Mesendoderm (in vitro differentiated cells): ENCODE measurements around the gene ZNRF1.
A peak's percentile ranks its signal among the peaks of the same experiment; 100 is the strongest.

Experiments
- DNase-seq: peaks from one replicate; pipeline ENCODE4 v3.0.0; 2013
- H2AK5ac ChIP-seq: 2 replicates; pipeline ENCODE4 v1.6.1; 2013; ENCODE audit warnings: low read length, inconsistent platforms
- H2BK120ac ChIP-seq: 2 replicates; pipeline ENCODE4 v1.6.1; 2013; ENCODE audit warnings: low read depth, mild to moderate bottlenecking, low read length, moderate library complexity, mixed read lengths
- H2BK15ac ChIP-seq: replicated peaks from 2 replicates; pipeline ENCODE4 v1.6.1; 2013; ENCODE audit warnings: low read depth, mild to moderate bottlenecking, moderate library complexity
- H2BK5ac ChIP-seq: 2 replicates; pipeline ENCODE4 v1.6.1; 2013; ENCODE audit warnings: low read length, inconsistent platforms
- H3K18ac ChIP-seq: 2 replicates; pipeline ENCODE4 v1.6.1; 2013; ENCODE audit warnings: mild to moderate bottlenecking, low read length, mixed read lengths
- H3K23ac ChIP-seq: one replicate; pipeline ENCODE4 v1.6.1; 2013; ENCODE audit warnings: low read length
- H3K27ac ChIP-seq: 2 replicates; pipeline ENCODE4 v1.5.1; 2013; ENCODE audit warnings: low read depth, mild to moderate bottlenecking, inconsistent platforms, low read length, moderate library complexity
- H3K27me3 ChIP-seq: 2 replicates; pipeline ENCODE4 v1.6.1; 2013; ENCODE audit warnings: low read length, control low read depth, mild to moderate bottlenecking, inconsistent platforms; ENCODE audit not compliant: insufficient read depth, poor library complexity
- H3K36me3 ChIP-seq: 2 replicates; pipeline ENCODE4 v1.6.1; 2013; ENCODE audit warnings: low read length, inconsistent platforms; ENCODE audit not compliant: control insufficient read depth, insufficient read depth
- H3K4ac ChIP-seq: one replicate; pipeline ENCODE4 v1.6.1; 2013; ENCODE audit warnings: low read depth, mild to moderate bottlenecking, low read length, moderate library complexity
- H3K4me1 ChIP-seq: 2 replicates; pipeline ENCODE4 v1.6.1; 2013; ENCODE audit warnings: low read depth, low read length, inconsistent platforms; ENCODE audit not compliant: control insufficient read depth
- H3K4me2 ChIP-seq: 2 replicates; pipeline ENCODE4 v1.6.1; 2013; ENCODE audit warnings: low read length
- H3K4me3 ChIP-seq: 2 replicates; pipeline ENCODE4 v1.5.1; 2013; ENCODE audit warnings: mild to moderate bottlenecking, low read length
- H3K56ac ChIP-seq: one replicate; pipeline ENCODE4 v1.6.1; 2013; ENCODE audit warnings: low read length
- H3K79me1 ChIP-seq: 2 replicates; pipeline ENCODE4 v1.6.1; 2013; ENCODE audit warnings: low read length, inconsistent platforms
- H3K79me2 ChIP-seq: 2 replicates; pipeline ENCODE4 v1.6.1; 2013; ENCODE audit warnings: mild to moderate bottlenecking, low read length; ENCODE audit not compliant: control insufficient read depth, insufficient read depth
- H3K9ac ChIP-seq: 2 replicates; pipeline ENCODE4 v1.6.1; 2013; ENCODE audit warnings: low read length, inconsistent platforms
- H4K5ac ChIP-seq: one replicate; pipeline ENCODE4 v1.6.1; 2013; ENCODE audit warnings: low read length
- H4K8ac ChIP-seq: one replicate; pipeline ENCODE4 v1.6.1; 2013; ENCODE audit warnings: low read depth, mild to moderate bottlenecking, control low read depth, low read length, moderate library complexity
- WGBS: extraction: QIAGEN DNeasy Blood & Tissue Kit; methylation state at CpG from one replicate; pipeline ENCODE4 v1.1.7; 2013; ENCODE audit warnings: low lambda C conversion rate, missing lambda C conversion rate; ENCODE audit not compliant: insufficient coverage; ENCODE audit errors: extremely low coverage; 5-methylcytosine and 5-hydroxymethylcytosine counted together

Gene ZNRF1

DNA sequence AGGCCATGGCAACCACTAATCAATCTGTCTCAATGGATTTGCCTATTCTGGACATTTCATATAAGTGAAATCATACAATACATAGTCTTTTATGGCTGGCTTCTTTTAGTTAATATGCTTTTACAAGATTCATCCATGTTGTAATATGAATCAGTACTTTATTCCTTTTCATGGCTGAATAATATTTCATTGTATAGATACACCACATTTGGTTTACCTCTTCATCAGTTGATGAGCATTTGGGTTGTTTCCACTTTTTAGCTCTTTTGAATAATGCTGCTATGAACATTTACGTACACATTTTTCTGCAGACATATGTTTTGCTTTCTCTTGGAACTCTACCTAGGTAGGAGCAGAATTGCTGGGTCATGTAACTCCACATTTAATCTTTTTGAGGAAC lies 2.8 kb upstream of the ZNRF1 start:
- H2AK5ac ChIP-seq, result no peak overlapping the region
- H3K36me3 ChIP-seq, result no peaks in the 10 kb centered on the region
- no peak overlapping the region for H3K56ac ChIP-seq
- H3K27me3 ChIP-seq, result no peaks in the 10 kb centered on the region
- no peak overlapping the region for H2BK15ac ChIP-seq
- H4K8ac ChIP-seq, result no peak overlapping the region
- H4K5ac ChIP-seq, result no peak overlapping the region
- H3K4me3 ChIP-seq, result no peak overlapping the region
- H3K9ac ChIP-seq, result no peak overlapping the region
- WGBS, result no CpG with 5 or more reads among the region's 1 CpG
- peaks cover 12% of the 10 kb centered on the region for H3K79me2 ChIP-seq
- H3K4me1 ChIP-seq, result peaks cover 4% of the 10 kb centered on the region
- no peak overlapping the region for H3K23ac ChIP-seq
- H2BK120ac ChIP-seq, result no peak overlapping the region
- DNase-seq, result no peak
- no peak overlapping the region for H3K4ac ChIP-seq
- no peak overlapping the region for H3K4me2 ChIP-seq
- no peak overlapping the region for H3K18ac ChIP-seq
- H3K27ac ChIP-seq, result no peak overlapping the region
- peaks cover 8% of the 10 kb centered on the region for H3K79me1 ChIP-seq
- H2BK5ac ChIP-seq, result no peak overlapping the region

DNA sequence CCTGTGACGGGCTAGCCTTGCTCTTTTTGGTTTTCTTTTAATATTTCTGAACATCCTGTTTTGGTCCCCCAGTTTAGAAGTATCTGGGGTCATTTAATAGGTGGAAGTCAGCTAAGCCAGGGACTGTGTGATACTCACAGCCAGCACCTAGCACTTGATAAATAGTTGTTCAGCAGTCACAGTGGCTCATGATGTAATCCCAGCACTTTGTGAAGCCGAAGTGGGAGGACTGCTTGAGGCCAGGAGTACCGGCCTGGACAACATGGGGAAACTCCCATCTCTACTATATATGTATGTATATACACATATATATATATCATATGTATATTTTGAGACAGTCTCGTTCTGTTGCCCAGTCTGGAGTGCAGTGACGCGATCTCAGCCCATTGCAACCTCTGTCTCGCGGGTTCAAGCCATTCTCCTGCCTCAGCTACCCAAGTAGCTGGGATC lies 1.8 kb upstream of the ZNRF1 start:
- H3K18ac ChIP-seq, result peak overlapping the region; percentile 7
- H3K4me1 ChIP-seq, result peaks cover 4% of the 10 kb centered on the region
- H3K23ac ChIP-seq, result no peak overlapping the region
- no peak overlapping the region for H2BK5ac ChIP-seq
- no CpG with 5 or more reads among the region's 8 CpGs for WGBS
- peaks cover 11% of the 10 kb centered on the region for H3K79me1 ChIP-seq
- no peak overlapping the region for H3K27ac ChIP-seq
- H4K8ac ChIP-seq, result no peak overlapping the region
- H2BK15ac ChIP-seq, result no peak overlapping the region
- no peak overlapping the region for H2BK120ac ChIP-seq
- H3K4me2 ChIP-seq, result no peak overlapping the region
- no peak overlapping the region for H3K4me3 ChIP-seq
- no peak overlapping the region for H3K4ac ChIP-seq
- H3K9ac ChIP-seq, result no peak overlapping the region
- no peaks in the 10 kb centered on the region for H3K36me3 ChIP-seq
- no peak overlapping the region for H4K5ac ChIP-seq
- peaks cover 21% of the 10 kb centered on the region for H3K79me2 ChIP-seq
- no peaks in the 10 kb centered on the region for H3K27me3 ChIP-seq
- H3K56ac ChIP-seq, result no peak overlapping the region
- H2AK5ac ChIP-seq, result no peak overlapping the region
- DNase-seq, result peak; percentile 59

DNA sequence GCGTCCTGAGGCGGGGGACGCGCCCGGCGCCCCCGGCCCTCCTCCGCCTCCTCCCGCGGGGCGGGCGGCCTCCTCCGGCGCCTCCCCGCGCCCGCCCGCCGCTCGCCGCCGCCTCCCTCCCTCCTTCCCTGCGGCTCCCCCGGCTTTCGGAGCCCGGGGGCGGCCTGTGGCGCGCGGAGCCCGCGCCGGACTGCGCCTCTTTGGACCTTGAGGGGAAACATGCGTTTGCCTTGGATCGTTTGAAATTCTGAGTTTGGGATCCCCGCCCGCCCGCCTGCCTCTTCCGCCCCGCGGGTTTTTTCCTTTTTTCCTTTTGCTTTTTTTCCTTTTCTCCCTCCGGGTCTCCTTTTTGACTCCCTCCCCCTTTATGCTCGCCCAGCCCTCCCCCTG lies 390 bp downstream of the ZNRF1 start:
- no peaks in the 10 kb centered on the region for H3K36me3 ChIP-seq
- peak overlapping the region; percentile 80 for H3K9ac ChIP-seq
- H3K4ac ChIP-seq, result peak overlapping the region; percentile 92
- H3K56ac ChIP-seq, result peak overlapping the region; percentile 84
- WGBS, result no CpG with 5 or more reads among the region's 44 CpGs
- H3K27ac ChIP-seq, result peak overlapping the region; percentile 84
- H4K5ac ChIP-seq, result no peak overlapping the region
- no peak overlapping the region for H2BK5ac ChIP-seq
- no peak overlapping the region for H2AK5ac ChIP-seq
- peak overlapping the region; percentile 86 for H2BK120ac ChIP-seq
- peak overlapping the region; percentile 93 for H4K8ac ChIP-seq
- peaks cover 8% of the 10 kb centered on the region for H3K4me1 ChIP-seq
- peak overlapping the region; percentile 13 for H3K4me3 ChIP-seq
- peaks cover 41% of the 10 kb centered on the region for H3K79me2 ChIP-seq
- peak overlapping the region; percentile 44 for H3K4me2 ChIP-seq
- DNase-seq, result peak; percentile 36
- H3K23ac ChIP-seq, result no peak overlapping the region
- H3K18ac ChIP-seq, result peak overlapping the region; percentile 98
- H3K79me1 ChIP-seq, result peaks cover 19% of the 10 kb centered on the region
- H3K27me3 ChIP-seq, result no peaks in the 10 kb centered on the region
- H2BK15ac ChIP-seq, result no peak overlapping the region

DNA sequence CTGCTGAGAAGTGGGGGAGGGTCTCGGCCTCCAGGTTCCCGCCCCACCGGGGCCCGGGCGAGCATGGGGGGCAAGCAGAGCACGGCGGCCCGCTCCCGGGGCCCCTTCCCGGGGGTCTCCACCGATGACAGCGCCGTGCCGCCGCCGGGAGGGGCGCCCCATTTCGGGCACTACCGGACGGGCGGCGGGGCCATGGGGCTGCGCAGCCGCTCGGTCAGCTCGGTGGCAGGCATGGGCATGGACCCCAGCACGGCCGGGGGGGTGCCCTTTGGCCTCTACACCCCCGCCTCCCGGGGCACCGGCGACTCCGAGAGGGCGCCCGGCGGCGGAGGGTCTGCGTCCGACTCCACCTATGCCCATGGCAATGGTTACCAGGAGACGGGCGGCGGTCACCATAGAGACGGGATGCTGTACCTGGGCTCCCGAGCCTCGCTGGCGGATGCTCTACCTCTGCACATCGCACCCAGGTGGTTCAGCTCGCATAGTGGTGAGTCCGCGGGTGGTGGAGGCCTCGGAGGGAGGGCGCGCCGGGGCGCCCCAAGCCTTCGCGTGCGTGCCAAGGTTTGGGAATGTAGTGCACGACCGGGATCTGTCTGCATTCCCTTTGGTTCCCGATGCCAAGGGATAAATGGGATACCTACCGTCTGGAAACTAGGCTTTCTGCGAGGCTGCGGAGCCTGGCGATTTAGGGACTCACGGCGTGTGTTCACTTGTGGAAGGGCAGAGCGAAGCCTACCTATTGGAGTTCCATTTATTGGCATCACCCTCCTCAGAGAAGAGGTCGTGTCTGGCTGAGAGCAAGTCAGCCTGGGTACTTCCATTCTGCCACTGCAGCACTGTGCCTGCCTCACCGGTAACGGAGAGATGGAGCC lies 1.0 kb downstream of the ZNRF1 start:
- peak overlapping the region; percentile 44 for H3K4me2 ChIP-seq
- H3K27ac ChIP-seq, result peak overlapping the region; percentile 84
- peak overlapping the region; percentile 80 for H3K9ac ChIP-seq
- H4K8ac ChIP-seq, result no peak overlapping the region
- no peaks in the 10 kb centered on the region for H3K36me3 ChIP-seq
- peak overlapping the region; percentile 84 for H3K56ac ChIP-seq
- H2AK5ac ChIP-seq, result no peak overlapping the region
- no peak overlapping the region for H2BK15ac ChIP-seq
- H3K79me2 ChIP-seq, result peaks cover 47% of the 10 kb centered on the region
- peaks cover 19% of the 10 kb centered on the region for H3K79me1 ChIP-seq
- H3K18ac ChIP-seq, result peak overlapping the region; percentile 98
- H2BK5ac ChIP-seq, result no peak overlapping the region
- WGBS, result no CpG with 5 or more reads among the region's 71 CpGs
- H3K4me1 ChIP-seq, result peaks cover 8% of the 10 kb centered on the region
- H3K4me3 ChIP-seq, result peak overlapping the region; percentile 13
- no peak overlapping the region for H4K5ac ChIP-seq
- H3K27me3 ChIP-seq, result no peaks in the 10 kb centered on the region
- no peak overlapping the region for H2BK120ac ChIP-seq
- peak overlapping the region; percentile 24 for H3K23ac ChIP-seq
- peak overlapping the region; percentile 92 for H3K4ac ChIP-seq
- peak; percentile 62 for DNase-seq

DNA sequence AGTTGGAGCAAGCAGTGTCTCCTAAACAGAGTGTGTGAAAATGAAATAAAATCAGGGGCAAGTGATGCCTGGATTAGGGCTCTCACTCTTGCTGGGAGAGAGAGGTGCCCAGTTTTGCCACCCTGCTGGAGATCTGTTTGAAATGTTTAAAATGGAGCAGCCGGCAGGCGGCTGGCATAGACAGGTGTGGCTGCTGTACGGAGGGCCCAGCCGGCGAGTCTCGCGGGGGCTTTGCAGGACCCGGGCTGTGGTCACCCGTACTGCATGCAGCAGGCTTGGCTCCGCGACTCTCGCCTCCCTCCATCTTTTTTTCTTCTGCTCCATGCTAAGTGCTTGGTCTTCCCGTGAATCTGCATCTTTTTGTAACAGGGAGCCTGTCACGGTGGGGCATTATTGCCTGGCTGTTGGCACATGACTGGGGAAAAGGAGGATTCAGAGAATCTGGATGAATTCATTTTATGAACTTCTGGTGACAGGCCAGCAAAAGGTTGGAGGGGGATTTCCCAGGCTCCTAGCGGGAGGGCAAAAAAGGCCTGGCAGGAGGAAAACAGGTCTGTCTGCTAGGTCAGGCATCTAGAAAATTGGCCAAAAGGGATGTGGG lies 1.8 kb downstream of the ZNRF1 start:
- peak overlapping the region; percentile 44 for H3K4me2 ChIP-seq
- no peak overlapping the region for H3K4ac ChIP-seq
- no peak overlapping the region for H3K27ac ChIP-seq
- DNase-seq, result no peak
- H4K8ac ChIP-seq, result no peak overlapping the region
- no peak overlapping the region for H3K18ac ChIP-seq
- no CpG with 5 or more reads among the region's 15 CpGs for WGBS
- H3K4me3 ChIP-seq, result peak overlapping the region; percentile 27
- no peak overlapping the region for H2BK120ac ChIP-seq
- no peaks in the 10 kb centered on the region for H3K27me3 ChIP-seq
- peak overlapping the region; percentile 80 for H3K9ac ChIP-seq
- H2AK5ac ChIP-seq, result no peak overlapping the region
- H3K4me1 ChIP-seq, result peaks cover 8% of the 10 kb centered on the region
- no peak overlapping the region for H2BK15ac ChIP-seq
- peaks cover 19% of the 10 kb centered on the region for H3K79me1 ChIP-seq
- H2BK5ac ChIP-seq, result no peak overlapping the region
- peaks cover 52% of the 10 kb centered on the region for H3K79me2 ChIP-seq
- peak overlapping the region; percentile 84 for H3K56ac ChIP-seq
- H3K23ac ChIP-seq, result no peak overlapping the region
- H3K36me3 ChIP-seq, result no peaks in the 10 kb centered on the region
- no peak overlapping the region for H4K5ac ChIP-seq
